ENCODE results near the gene MAP2K2.

The MAP2K2 gene

GRCh38 chr19:4099041-4099764 lies 24.7 kb downstream of the MAP2K2 start:
- DNase-seq (ENCODE audit: low read depth) = no peak

GRCh38 chr19:4098493-4098892 lies 25.4 kb downstream of the MAP2K2 start:
- no peak for DNase-seq (ENCODE audit: low read depth)

- DNase-seq (ENCODE audit: low read depth) = no peak
Observed at GRCh38 chr19:4097501-4097900, 26.4 kb downstream of the MAP2K2 start.

GRCh38 chr19:4096049-4096892 lies 27.7 kb downstream of the MAP2K2 start:
- no peak for DNase-seq (ENCODE audit: low read depth)

- no peak for DNase-seq (ENCODE audit: low read depth)
Observed at GRCh38 chr19:4095488-4095844, 28.5 kb downstream of the MAP2K2 start.

- no peak for DNase-seq (ENCODE audit: low read depth)
Observed at GRCh38 chr19:4094761-4095487, 29.0 kb downstream of the MAP2K2 start.

GRCh38 chr19:4094291-4094690 lies 29.6 kb downstream of the MAP2K2 start:
- DNase-seq (ENCODE audit: low read depth) = no peak

- no peak for DNase-seq (ENCODE audit: low read depth)
Observed at GRCh38 chr19:4093643-4094175, 30.2 kb downstream of the MAP2K2 start.

- no peak for DNase-seq (ENCODE audit: low read depth)
Observed at GRCh38 chr19:4090356-4091220, 33.3 kb downstream of the MAP2K2 start.

- DNase-seq (ENCODE audit: low read depth) = no peak
Observed at GRCh38 chr19:4089946-4090345, 34.0 kb downstream of the MAP2K2 start.

- no peak for DNase-seq (ENCODE audit: low read depth)
Observed at GRCh38 chr19:4089400-4089908, 34.5 kb downstream of the MAP2K2 start.

- no peak for DNase-seq (ENCODE audit: low read depth)
Observed at GRCh38 chr19:4088975-4089374, 34.9 kb downstream of the MAP2K2 start.

- DNase-seq (ENCODE audit: low read depth) = no peak
Observed at GRCh38 chr19:4087787-4088679, 35.9 kb downstream of the MAP2K2 start.

- no peak for DNase-seq (ENCODE audit: low read depth)
Observed at GRCh38 chr19:4086411-4086867, 37.5 kb downstream of the MAP2K2 start.

GRCh38 chr19:4084547-4084877 lies 39.4 kb downstream of the MAP2K2 start:
- no peak for DNase-seq (ENCODE audit: low read depth)

GRCh38 chr19:4083677-4084546 lies 40.0 kb downstream of the MAP2K2 start:
- DNase-seq (ENCODE audit: low read depth) = no peak

GRCh38 chr19:4082172-4082571 lies 41.8 kb downstream of the MAP2K2 start:
- DNase-seq (ENCODE audit: low read depth) = no peak

GRCh38 chr19:4081441-4082129 lies 42.3 kb downstream of the MAP2K2 start:
- DNase-seq (ENCODE audit: low read depth) = no peak

GRCh38 chr19:4080473-4080872 lies 43.4 kb downstream of the MAP2K2 start:
- no peak for DNase-seq (ENCODE audit: low read depth)

Data from stimulated activated CD8-positive, alpha-beta memory T cell treated with anti-CD3 and anti-CD28 coated beads, Interleukin-15, amount 100 ng/mL, for 24 hours (primary cell).